Measurements from ENCODE around the gene ALG12.

The ALG12 gene

GRCh38 chr22:49930596-49931412 is 12.6 kb upstream of the ALG12 start:
- peak in 1 of 2 donors; percentile 33 for DNase-seq (ENCODE audit: extremely low read depth in 1 of 2, low read depth in 1 of 2)

- no peak for DNase-seq (ENCODE audit: extremely low read depth in 1 of 2, low read depth in 1 of 2)
These were observed 11.8 kb upstream of the ALG12 start for GRCh38 chr22:49929994-49930575.

DNA sequence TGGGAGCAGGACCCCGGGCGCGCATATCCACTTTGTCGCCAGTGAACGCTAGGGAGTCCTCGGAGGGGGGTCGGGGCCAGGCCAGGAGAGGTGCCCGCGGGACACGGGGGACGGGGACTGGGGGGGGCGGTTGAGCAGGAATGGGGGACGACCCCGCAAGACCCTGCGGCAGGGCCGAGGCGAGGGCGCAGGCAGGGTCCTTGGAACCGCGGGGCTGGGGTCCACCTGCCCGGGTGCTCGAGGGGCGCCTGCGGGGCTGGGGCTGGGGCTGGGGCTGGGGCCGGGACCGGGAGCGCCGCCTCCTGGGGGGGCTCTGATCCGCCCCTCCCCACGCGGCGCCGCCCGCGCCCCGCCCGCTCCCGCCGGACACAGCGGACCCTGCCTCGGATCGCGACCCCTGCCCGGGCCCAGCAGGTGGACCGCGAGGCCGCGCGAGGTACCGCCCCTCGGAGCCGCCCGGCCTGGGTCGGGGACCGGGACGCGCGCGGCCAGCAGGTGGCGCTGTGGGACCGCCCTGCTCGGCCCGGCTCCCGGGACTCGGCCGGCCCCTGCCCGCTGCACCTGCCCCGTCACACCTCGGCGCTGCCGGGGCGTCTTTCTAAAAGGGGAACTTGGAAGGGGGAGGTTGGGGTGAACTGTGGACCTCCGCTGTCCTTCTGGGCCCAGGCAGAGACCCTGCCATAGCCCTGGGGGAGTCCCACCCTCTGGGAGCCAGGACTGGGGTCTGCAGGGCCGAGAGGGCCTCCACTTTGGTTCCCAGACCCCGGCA is 11.2 kb upstream of the ALG12 start:
- DNase-seq (ENCODE audit: extremely low read depth in 1 of 2, low read depth in 1 of 2), result peak; percentile 31 to 64

- no peak for DNase-seq (ENCODE audit: extremely low read depth in 1 of 2, low read depth in 1 of 2)
These were observed 10.4 kb upstream of the ALG12 start for GRCh38 chr22:49928555-49929210.

DNA sequence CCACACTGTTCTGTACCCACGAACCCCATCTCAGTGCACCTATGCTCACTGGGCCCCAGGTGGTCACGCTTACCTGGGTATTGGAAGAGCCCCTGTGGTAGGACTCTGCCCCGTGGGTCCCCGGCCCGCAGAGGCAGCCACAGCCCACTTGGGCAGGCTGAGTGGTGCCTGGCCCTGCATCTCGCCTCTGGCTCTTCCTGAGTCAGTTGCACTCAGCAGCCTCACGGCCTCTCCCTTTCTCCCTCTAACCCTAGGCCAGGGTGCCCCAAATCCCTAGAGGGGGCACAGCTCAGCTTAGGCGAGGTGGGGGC is 9.9 kb upstream of the ALG12 start:
- DNase-seq (ENCODE audit: extremely low read depth in 1 of 2, low read depth in 1 of 2), result no peak

GRCh38 chr22:49927483-49928184 is 9.4 kb upstream of the ALG12 start:
- DNase-seq (ENCODE audit: extremely low read depth in 1 of 2, low read depth in 1 of 2), result no peak

DNA sequence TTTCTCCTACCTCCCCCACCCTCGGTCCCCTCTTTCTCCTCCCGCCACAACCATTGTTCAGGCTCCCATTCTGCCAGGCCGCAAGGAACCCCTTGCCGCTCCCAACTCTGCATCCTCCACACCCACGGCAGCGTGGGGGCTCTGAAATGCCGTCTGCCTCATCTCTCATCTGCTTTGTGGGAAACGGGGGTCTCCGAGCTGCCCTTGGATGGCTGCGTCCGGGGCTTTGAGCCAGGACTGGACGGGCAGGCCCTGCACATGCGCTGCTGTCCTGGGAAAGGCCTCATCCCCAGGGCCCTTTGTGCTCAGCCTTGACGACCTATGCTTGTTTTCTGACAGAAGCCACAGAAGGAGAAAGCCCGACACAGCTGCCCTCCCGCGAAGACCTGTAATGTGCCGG is 8.7 kb upstream of the ALG12 start:
- DNase-seq (ENCODE audit: extremely low read depth in 1 of 2, low read depth in 1 of 2), result no peak

- peak in 1 of 2 donors; percentile 62 for DNase-seq (ENCODE audit: extremely low read depth in 1 of 2, low read depth in 1 of 2)
These were observed 7.4 kb upstream of the ALG12 start for GRCh38 chr22:49925525-49926128.

- DNase-seq (ENCODE audit: extremely low read depth in 1 of 2, low read depth in 1 of 2), result no peak
These were observed 6.0 kb upstream of the ALG12 start for GRCh38 chr22:49924113-49924833.

DNA sequence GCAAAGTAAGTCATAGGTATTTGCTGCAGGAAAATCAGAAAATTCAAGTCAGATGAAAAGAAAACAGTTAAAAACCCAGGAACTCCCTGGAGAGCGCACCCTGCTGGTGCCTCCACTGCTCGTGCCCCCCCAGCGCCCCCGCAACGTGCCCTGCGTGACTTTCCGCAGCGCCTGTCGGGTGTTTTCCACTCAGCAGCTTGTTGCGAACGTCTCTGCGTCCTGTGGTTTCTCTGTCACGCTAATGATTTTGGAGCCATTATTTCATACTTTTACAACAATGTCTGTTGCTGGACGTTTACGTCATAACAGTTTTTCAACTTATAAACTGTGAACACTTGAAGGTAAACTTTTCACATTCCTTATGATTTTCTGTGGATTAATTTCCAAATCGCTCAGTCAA is 5.2 kb upstream of the ALG12 start:
- no peak for DNase-seq (ENCODE audit: extremely low read depth in 1 of 2, low read depth in 1 of 2)

DNA sequence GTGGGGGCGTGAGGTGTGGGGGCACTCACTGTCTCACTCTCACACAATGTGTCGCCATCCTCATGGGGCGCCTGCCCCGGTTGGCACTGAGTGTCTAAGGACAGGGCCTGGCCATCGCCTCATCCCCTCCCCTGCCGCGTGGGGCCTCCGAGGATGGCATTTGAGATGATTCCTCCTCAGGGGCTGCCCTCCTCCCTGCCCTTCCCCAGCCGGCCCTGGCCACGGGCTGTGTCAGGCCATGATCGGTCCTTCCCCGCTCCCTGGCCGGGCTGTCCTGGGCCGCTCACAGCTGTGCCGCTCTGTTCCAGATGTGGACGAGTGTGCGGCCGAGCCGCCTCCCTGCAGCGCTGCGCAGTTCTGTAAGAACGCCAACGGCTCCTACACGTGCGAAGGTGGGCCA is 4.7 kb upstream of the ALG12 start:
- DNase-seq (ENCODE audit: extremely low read depth in 1 of 2, low read depth in 1 of 2), result no peak

DNA sequence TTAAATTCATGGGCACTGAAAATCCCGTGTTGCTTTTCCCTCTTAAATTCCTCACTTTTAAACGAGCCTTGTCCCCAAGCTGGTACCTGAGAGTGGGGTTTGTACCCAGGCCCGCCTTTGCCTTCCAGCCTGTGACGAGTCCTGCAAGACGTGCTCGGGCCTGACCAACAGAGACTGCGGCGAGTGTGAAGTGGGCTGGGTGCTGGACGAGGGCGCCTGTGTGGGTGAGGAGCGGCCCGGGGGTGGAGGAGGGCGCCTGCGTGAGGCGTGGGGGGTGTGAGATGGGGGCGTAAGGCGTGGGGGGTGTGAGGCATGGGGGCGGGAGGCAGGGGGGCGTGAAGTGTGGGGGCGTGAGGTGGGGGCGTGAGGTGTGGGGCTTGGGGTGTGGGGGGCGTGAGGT is 4.2 kb upstream of the ALG12 start:
- DNase-seq (ENCODE audit: extremely low read depth in 1 of 2, low read depth in 1 of 2), result no peak

DNA sequence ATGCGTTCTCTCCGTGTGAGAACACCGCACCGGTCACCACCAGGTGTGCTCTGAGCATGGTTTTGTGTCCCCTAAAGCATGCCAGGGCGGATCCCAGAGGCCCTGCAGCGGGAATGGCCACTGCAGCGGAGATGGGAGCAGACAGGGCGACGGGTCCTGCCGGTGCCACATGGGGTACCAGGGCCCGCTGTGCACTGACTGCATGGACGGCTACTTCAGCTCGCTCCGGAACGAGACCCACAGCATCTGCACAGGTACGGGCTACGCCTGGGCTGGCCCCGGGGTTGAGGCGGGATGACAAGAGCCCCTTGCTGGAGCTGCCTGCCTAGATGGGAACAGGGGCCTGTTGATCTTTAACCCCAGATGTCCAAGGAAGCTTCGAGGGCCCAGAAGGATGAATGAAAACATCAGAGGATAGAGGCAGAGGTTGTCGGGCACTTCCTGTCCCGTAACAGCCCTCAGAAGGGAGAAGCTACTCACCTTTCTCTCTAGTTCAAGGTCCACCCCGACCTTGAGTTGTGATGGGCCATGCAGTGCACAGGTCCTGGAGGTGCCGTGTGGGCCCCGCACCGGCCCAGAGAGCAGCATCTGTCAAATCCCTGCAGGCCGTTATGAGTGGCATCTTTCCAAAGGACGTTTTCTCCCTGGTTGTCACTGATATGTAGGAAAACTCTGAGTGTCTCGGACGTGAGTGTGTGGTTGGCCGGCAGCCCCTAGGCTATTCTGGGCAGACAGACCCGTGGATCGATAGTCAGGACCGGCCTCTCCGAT is 3.5 kb upstream of the ALG12 start:
- no peak for DNase-seq (ENCODE audit: extremely low read depth in 1 of 2, low read depth in 1 of 2)

DNA sequence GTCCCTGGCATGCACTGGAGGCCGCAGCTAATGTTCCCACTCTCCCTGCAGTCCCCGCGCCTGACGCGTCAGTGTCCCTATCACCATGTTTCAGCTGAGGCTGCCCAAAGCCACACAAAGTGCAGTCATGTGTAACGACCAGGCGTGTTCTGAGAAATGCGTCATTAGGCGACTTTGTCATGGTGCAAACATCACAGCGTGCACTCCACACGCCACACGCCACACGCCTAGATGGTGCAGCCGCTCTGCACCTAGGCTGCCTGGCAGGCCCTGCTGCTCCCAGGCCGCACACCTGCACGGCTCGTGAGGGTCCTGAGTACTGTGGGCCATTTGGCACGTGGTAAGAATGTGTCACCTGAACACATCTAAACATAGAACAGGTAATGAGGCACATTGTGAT is 2.6 kb upstream of the ALG12 start:
- no peak for DNase-seq (ENCODE audit: extremely low read depth in 1 of 2, low read depth in 1 of 2)

GRCh38 chr22:49918911-49919881 is 958 bp upstream of the ALG12 start:
- no peak for DNase-seq (ENCODE audit: extremely low read depth in 1 of 2, low read depth in 1 of 2)

- DNase-seq (ENCODE audit: extremely low read depth in 1 of 2, low read depth in 1 of 2), result no peak
These were observed 1.4 kb downstream of the ALG12 start for GRCh38 chr22:49916831-49917230.

DNA sequence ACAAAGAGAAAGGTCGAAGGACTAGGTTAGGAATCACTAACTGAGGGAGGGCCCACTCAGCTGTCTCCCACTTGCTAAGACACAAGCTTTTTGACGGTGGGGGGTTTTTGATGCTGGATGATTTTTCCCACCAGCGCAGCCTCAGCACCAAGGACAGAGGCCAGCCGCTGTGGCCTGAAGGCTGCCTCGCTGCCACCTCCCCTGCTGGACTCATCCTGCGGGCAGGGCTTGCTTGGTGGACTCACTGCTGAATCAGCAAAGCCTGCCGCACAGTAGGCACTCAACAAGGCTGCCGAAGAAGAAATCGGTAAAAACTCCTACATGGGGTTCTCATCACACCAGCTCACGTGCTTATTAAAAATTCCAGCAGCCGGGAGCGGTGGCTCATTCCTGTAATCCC is 2.6 kb downstream of the ALG12 start:
- no peak for DNase-seq (ENCODE audit: extremely low read depth in 1 of 2, low read depth in 1 of 2)

- no peak for DNase-seq (ENCODE audit: extremely low read depth in 1 of 2, low read depth in 1 of 2)
These were observed 4.0 kb downstream of the ALG12 start for GRCh38 chr22:49914256-49914655.
